HepG2 (cell line): ENCODE data around the gene DMXL2. TPM values are rescaled to one million over a fixed set of nuclear protein-coding genes. Genes with fewer than 3 reads are reported as not detected.

ENCODE experiments used
- ARNT2 ChIP-seq: sonication (generic); formaldehyde crosslinking; IDR thresholded peaks from 2 replicates; pipeline ENCODE4 v1.8.0; 2022; ENCODE audit warnings: mild to moderate bottlenecking, low read depth, missing genetic modification reagents, moderate library complexity
- BORCS8-MEF2B ChIP-seq: sonication (generic); formaldehyde crosslinking; IDR thresholded peaks from 2 replicates; pipeline ENCODE4 v1.8.0; 2022; ENCODE audit warnings: mild to moderate bottlenecking, missing genetic modification reagents
- CBX1 ChIP-seq: IDR thresholded peaks from one replicate; pipeline ENCODE4 v1.6.1; 2016; ENCODE audit warnings: antibody characterized with exemption, low read depth
- E2F1 ChIP-seq: sonication (generic); formaldehyde crosslinking; IDR thresholded peaks from 2 replicates; pipeline ENCODE4 v1.5.0; 2020; ENCODE audit warnings: missing genetic modification reagents
- HOXA5 ChIP-seq: sonication (generic); formaldehyde crosslinking; IDR thresholded peaks from 2 replicates; pipeline ENCODE4 v1.4.0; 2020; ENCODE audit warnings: missing genetic modification reagents
- JUND ChIP-seq: sonication (generic); formaldehyde crosslinking; IDR thresholded peaks from 2 replicates; pipeline ENCODE4 v1.8.0; 2022; ENCODE audit warnings: mild to moderate bottlenecking, missing genetic modification reagents
- KLF15 ChIP-seq: sonication (generic); formaldehyde crosslinking; IDR thresholded peaks from 2 replicates; pipeline ENCODE4 v1.8.1; 2023; ENCODE audit warnings: borderline replicate concordance, mild to moderate bottlenecking, inconsistent platforms, missing genetic modification reagents, mixed read lengths
- MAFF ChIP-seq: IDR thresholded peaks from 2 replicates; pipeline ENCODE4 v1.6.1; 2011; ENCODE audit warnings: low read depth, low read length, improper control_type of control experiment
- MAFG ChIP-seq: sonication (generic); formaldehyde crosslinking; IDR thresholded peaks from 2 replicates; pipeline ENCODE4 v1.5.1; 2020; ENCODE audit warnings: mild to moderate bottlenecking, missing genetic modification reagents
- NFE2 ChIP-seq: sonication (generic); formaldehyde crosslinking; IDR thresholded peaks from 2 replicates; pipeline ENCODE4 v1.4.0; 2020; ENCODE audit warnings: missing genetic modification reagents
- NR3C1 ChIP-seq: sonication (generic); formaldehyde crosslinking; IDR thresholded peaks from 2 replicates; pipeline ENCODE4 v1.4.0; 2020; ENCODE audit warnings: missing genetic modification reagents
- TCF7L2 ChIP-seq: IDR thresholded peaks from 2 replicates; pipeline ENCODE4 v1.6.1; 2011; ENCODE audit warnings: mild to moderate bottlenecking, low read depth, low read length, moderate library complexity
- TEAD2 ChIP-seq: sonication (generic); formaldehyde crosslinking; IDR thresholded peaks from 2 replicates; pipeline ENCODE4 v1.9.0; 2021; ENCODE audit warnings: missing genetic modification reagents
- ZNF121 ChIP-seq: sonication (generic); formaldehyde crosslinking; IDR thresholded peaks from 2 replicates; pipeline ENCODE4 v1.5.0; 2020; ENCODE audit warnings: mild to moderate bottlenecking, missing genetic modification reagents
- ZNF225 ChIP-seq: sonication (generic); formaldehyde crosslinking; IDR thresholded peaks from 2 replicates; pipeline ENCODE4 v1.4.0; 2020; ENCODE audit warnings: mild to moderate bottlenecking, missing genetic modification reagents
- ZNF3 ChIP-seq: IDR thresholded peaks from 2 replicates; pipeline ENCODE4 v1.7.0; 2017; ENCODE audit warnings: inconsistent platforms
- ZNF317 ChIP-seq: sonication (generic); formaldehyde crosslinking; IDR thresholded peaks from 2 replicates; pipeline ENCODE4 v1.5.0; 2020; ENCODE audit warnings: mild to moderate bottlenecking, missing genetic modification reagents
- ZNF83 ChIP-seq: sonication (generic); formaldehyde crosslinking; IDR thresholded peaks from 2 replicates; pipeline ENCODE4 v1.4.0; 2020; ENCODE audit warnings: missing genetic modification reagents, mild to moderate bottlenecking, borderline replicate concordance
- polyA plus RNA-seq, 8 experiments: library from polyadenylated mRNA; depleted of rRNA in 3 of 8; stranded (reverse) in 7 of 8; unstranded in 1 of 8; fragments of >200 nt; fragmentation: Illumina TruSeq in 4 of 8; extraction: Trizol in 4 of 8; gene quantifications; 2 replicates each; pipeline versions ENCODE4 v1.2.1 to v1.2.3, GENCODE V29; 2011 to 2016; ENCODE audit warnings: low read depth in 4 of 8, missing spikeins in 1 of 8, mixed read lengths in 1 of 8; ENCODE audit not compliant: insufficient read depth in 1 of 8
- total RNA-seq, 5 experiments: library from RNA; depleted of rRNA; stranded (reverse); fragments of >200 nt; fragmentation: Illumina TruSeq; extraction: Trizol; gene quantifications; 2 replicates each; pipeline ENCODE4 v1.2.3, GENCODE V29; 2016; ENCODE audit warnings: low read depth in 1 of 5
- TF ChIP-seq, protein P1 (sequence below): sonication (generic); formaldehyde crosslinking; IDR thresholded peaks from 2 replicates; pipeline ENCODE4 v1.4.0; 2020; ENCODE audit warnings: mild to moderate bottlenecking, missing genetic modification reagents
- TF ChIP-seq, protein P2 (sequence below): sonication (generic); formaldehyde crosslinking; IDR thresholded peaks from 2 replicates; pipeline ENCODE4 v1.4.0; 2020; ENCODE audit warnings: missing genetic modification reagents
- TF ChIP-seq, protein P3 (sequence below), 2 experiments: sonication (generic) in 1 of 2; formaldehyde crosslinking in 1 of 2; IDR thresholded peaks; 2 replicates each; pipeline versions ENCODE4 v1.4.0 to v1.6.1; 2016 to 2020; ENCODE audit warnings: borderline replicate concordance in 1 of 2, low read depth in 1 of 2, mild to moderate bottlenecking in 1 of 2, missing genetic modification reagents in 1 of 2

DMXL2 gene
- total and polyA plus RNA-seq, 2 of the 13 experiments (the other 11 are each of a cell fraction or from before 2014, with no cell fraction given), result 11.6 to 15.3 TPM

- peak; percentile 57; the same call in 1 of the 2 replicates for TF ChIP-seq ARNT2
- TF ChIP-seq HOXA5 (CRISPR knock-in tag), result no peak
- no peak for TF ChIP-seq TCF7L2
- TF ChIP-seq ZNF225 (CRISPR knock-in tag), result 0 out of 2 replicates have a peak, but pooled peaks have one; percentile 23
- TF ChIP-seq TEAD2, result no peak
- TF ChIP-seq ZNF317 (CRISPR knock-in tag), result no peak
- no peak for TF ChIP-seq MAFF
- TF ChIP-seq JUND (CRISPR knock-in tag), result no peak
- TF ChIP-seq CBX1, result no peak
- TF ChIP-seq, protein P1, sequence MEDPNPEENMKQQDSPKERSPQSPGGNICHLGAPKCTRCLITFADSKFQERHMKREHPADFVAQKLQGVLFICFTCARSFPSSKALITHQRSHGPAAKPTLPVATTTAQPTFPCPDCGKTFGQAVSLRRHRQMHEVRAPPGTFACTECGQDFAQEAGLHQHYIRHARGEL, result no peak
- no peak; the same call in 1 of the 2 replicates for TF ChIP-seq E2F1 (CRISPR knock-in tag)
- no peak for TF ChIP-seq MAFG (CRISPR knock-in tag)
- TF ChIP-seq, protein P2, sequence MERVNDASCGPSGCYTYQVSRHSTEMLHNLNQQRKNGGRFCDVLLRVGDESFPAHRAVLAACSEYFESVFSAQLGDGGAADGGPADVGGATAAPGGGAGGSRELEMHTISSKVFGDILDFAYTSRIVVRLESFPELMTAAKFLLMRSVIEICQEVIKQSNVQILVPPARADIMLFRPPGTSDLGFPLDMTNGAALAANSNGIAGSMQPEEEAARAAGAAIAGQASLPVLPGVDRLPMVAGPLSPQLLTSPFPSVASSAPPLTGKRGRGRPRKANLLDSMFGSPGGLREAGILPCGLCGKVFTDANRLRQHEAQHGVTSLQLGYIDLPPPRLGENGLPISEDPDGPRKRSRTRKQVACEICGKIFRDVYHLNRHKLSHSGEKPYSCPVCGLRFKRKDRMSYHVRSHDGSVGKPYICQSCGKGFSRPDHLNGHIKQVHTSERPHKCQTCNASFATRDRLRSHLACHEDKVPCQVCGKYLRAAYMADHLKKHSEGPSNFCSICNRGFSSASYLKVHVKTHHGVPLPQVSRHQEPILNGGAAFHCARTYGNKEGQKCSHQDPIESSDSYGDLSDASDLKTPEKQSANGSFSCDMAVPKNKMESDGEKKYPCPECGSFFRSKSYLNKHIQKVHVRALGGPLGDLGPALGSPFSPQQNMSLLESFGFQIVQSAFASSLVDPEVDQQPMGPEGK (CRISPR knock-in tag), result peak; percentile 95
- no peak for TF ChIP-seq NR3C1 (CRISPR knock-in tag)
- TF ChIP-seq BORCS8-MEF2B, result peak; percentile 32; the same call in 1 of the 2 replicates
- no peak for TF ChIP-seq KLF15 (CRISPR knock-in tag)
- no peak for TF ChIP-seq ZNF3 (CRISPR knock-in tag)
- TF ChIP-seq, protein P3, sequence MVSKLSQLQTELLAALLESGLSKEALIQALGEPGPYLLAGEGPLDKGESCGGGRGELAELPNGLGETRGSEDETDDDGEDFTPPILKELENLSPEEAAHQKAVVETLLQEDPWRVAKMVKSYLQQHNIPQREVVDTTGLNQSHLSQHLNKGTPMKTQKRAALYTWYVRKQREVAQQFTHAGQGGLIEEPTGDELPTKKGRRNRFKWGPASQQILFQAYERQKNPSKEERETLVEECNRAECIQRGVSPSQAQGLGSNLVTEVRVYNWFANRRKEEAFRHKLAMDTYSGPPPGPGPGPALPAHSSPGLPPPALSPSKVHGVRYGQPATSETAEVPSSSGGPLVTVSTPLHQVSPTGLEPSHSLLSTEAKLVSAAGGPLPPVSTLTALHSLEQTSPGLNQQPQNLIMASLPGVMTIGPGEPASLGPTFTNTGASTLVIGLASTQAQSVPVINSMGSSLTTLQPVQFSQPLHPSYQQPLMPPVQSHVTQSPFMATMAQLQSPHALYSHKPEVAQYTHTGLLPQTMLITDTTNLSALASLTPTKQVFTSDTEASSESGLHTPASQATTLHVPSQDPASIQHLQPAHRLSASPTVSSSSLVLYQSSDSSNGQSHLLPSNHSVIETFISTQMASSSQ (IDR thresholded peaks at IDR 0.05; ENCODE audit: low read depth), result no peak
- TF ChIP-seq, protein P3 (CRISPR knock-in tag; IDR thresholded peaks at IDR 0.05; ENCODE audit: borderline replicate concordance), result 0 out of 2 replicates have a peak, but pooled peaks have one; percentile 3
- no peak for TF ChIP-seq ZNF121 (CRISPR knock-in tag)
- TF ChIP-seq ZNF83 (CRISPR knock-in tag), result 0 out of 2 replicates have a peak, but pooled peaks have one; percentile 74
- no peak for TF ChIP-seq NFE2
Observed at GRCh38 chr15:51622604-51623370, at the start of gene DMXL2 (continued).
